HEK293T (cell line): ENCODE data around the gene HS1BP3.

Experiments
- BHLHE40 ChIP-seq: fragments of 450-650 bp; IDR thresholded peaks from 2 replicates; pipeline ENCODE4 v1.6.1; 2016; ENCODE audit warnings: mild to moderate bottlenecking, moderate library complexity, borderline replicate concordance
- ELF4 ChIP-seq: fragments of 450-650 bp; IDR thresholded peaks from 2 replicates; pipeline ENCODE4 v1.6.1; 2017; ENCODE audit warnings: antibody characterized with exemption
- FOXK2 ChIP-seq: fragments of 450-650 bp; IDR thresholded peaks from 2 replicates; pipeline ENCODE4 v1.6.1; 2016; ENCODE audit warnings: mild to moderate bottlenecking
- HDGF ChIP-seq: fragments of 450-650 bp; IDR thresholded peaks from 2 replicates; pipeline ENCODE4 v1.6.1; 2017; ENCODE audit warnings: antibody characterized with exemption, borderline replicate concordance
- LEF1 ChIP-seq: fragments of 450-650 bp; IDR thresholded peaks from 2 replicates; pipeline ENCODE4 v1.6.1; 2017; ENCODE audit warnings: mild to moderate bottlenecking, borderline replicate concordance
- SP1 ChIP-seq: fragments of 450-650 bp; IDR thresholded peaks from 2 replicates; pipeline ENCODE4 v1.6.1; 2017
- ZNF384 ChIP-seq: fragments of 450-650 bp; IDR thresholded peaks from 2 replicates; pipeline ENCODE4 v1.6.1; 2016

GRCh38 chr2:20570249-20570648 lies 80.6 kb downstream of the HS1BP3 start:
- no peak for TF ChIP-seq ZNF384
- no peak for TF ChIP-seq ELF4
- no peak for TF ChIP-seq HDGF
- TF ChIP-seq FOXK2 = no peak
- no peak for TF ChIP-seq BHLHE40
- TF ChIP-seq LEF1 = no peak
- no peak for TF ChIP-seq SP1
